RKO (cell line): ENCODE data around the gene PPP1R3D.
"Not testable (repeated sequence)": the region's sequence is repeated elsewhere in the genome, so short reads cannot be mapped to it uniquely, and the experiment has no call there.

Source experiments
- DNase-seq: peaks from one replicate; pipeline ENCODE4 v3.0.0-alpha.2; 2016; ENCODE audit warnings: low spot score

The PPP1R3D gene

GRCh38 chr20:59940129-59940955 is at the start of gene PPP1R3D, which contains the start of gene FAM217B:
TSS of gene PPP1R3D (minus strand) at chr20:59940305. CDS start at chr20:59939931, 374 bp downstream.
TSS of gene FAM217B (plus strand) at chr20:59940389. CDS start at chr20:59943944, 3,555 bp downstream.
- DNase-seq, result peak; percentile 97

- peak; percentile 60 for DNase-seq
These were observed 48.0 kb upstream of the PPP1R3D start for GRCh38 chr20:59988141-59988540.

GRCh38 chr20:59987135-59987534 is 47.0 kb upstream of the PPP1R3D start:
- no peak for DNase-seq

- no peak for DNase-seq
These were observed 45.8 kb upstream of the PPP1R3D start for GRCh38 chr20:59985864-59986263.

- DNase-seq, result no peak
These were observed 45.1 kb upstream of the PPP1R3D start for GRCh38 chr20:59985164-59985563.

- no peak for DNase-seq
These were observed 44.4 kb upstream of the PPP1R3D start for GRCh38 chr20:59984541-59984940.

- no peak for DNase-seq
These were observed 43.0 kb upstream of the PPP1R3D start for GRCh38 chr20:59983076-59983475.

GRCh38 chr20:59977086-59977485 is 37.0 kb upstream of the PPP1R3D start:
- DNase-seq, result no peak

GRCh38 chr20:59976156-59976782 is 36.2 kb upstream of the PPP1R3D start:
- DNase-seq, result no peak

GRCh38 chr20:59972037-59972801 is 32.1 kb upstream of the PPP1R3D start:
- DNase-seq, result no peak

- DNase-seq, result no peak
These were observed 31.3 kb upstream of the PPP1R3D start for GRCh38 chr20:59971428-59971827.

- no peak for DNase-seq
These were observed 26.3 kb upstream of the PPP1R3D start for GRCh38 chr20:59966428-59966827.

- DNase-seq, result no peak
These were observed 22.1 kb upstream of the PPP1R3D start for GRCh38 chr20:59962155-59962554.

- DNase-seq, result no peak
These were observed 21.3 kb upstream of the PPP1R3D start for GRCh38 chr20:59961423-59961822.

- no peak for DNase-seq
These were observed 18.5 kb upstream of the PPP1R3D start for GRCh38 chr20:59958626-59959025.

GRCh38 chr20:59958123-59958522 is 18.0 kb upstream of the PPP1R3D start, which contains the start of gene CDH26:
TSS of gene CDH26 (plus strand) at chr20:59958423. CDS start at chr20:59958727, 304 bp downstream.
- DNase-seq, result no peak

GRCh38 chr20:59957568-59957967 is 17.5 kb upstream of the PPP1R3D start:
- DNase-seq, result not testable (repeated sequence)

- DNase-seq, result peak; percentile 61
These were observed 15.2 kb upstream of the PPP1R3D start for GRCh38 chr20:59955131-59955796.

GRCh38 chr20:59954718-59955117 is 14.6 kb upstream of the PPP1R3D start:
- DNase-seq, result no peak

- no peak for DNase-seq
These were observed 9.8 kb upstream of the PPP1R3D start for GRCh38 chr20:59949911-59950310.

GRCh38 chr20:59948828-59949720 is 9.0 kb upstream of the PPP1R3D start:
- peak; percentile 67 for DNase-seq
